Measurements from ENCODE around the gene PTPRN2.
"Not testable (repeated sequence)": the region's sequence is repeated elsewhere in the genome, so short reads cannot be mapped to it uniquely, and the experiment has no call there.

The PTPRN2 gene

GRCh38 chr7:157905651-157906461, 681.8 kb downstream of the PTPRN2 start:
- DNase-seq (ENCODE audit: low read depth in 2 of 2) = no peak

GRCh38 chr7:157904866-157905570, 682.6 kb downstream of the PTPRN2 start:
- no peak for DNase-seq (ENCODE audit: low read depth in 2 of 2)

GRCh38 chr7:157904211-157904865, 683.3 kb downstream of the PTPRN2 start:
- no peak for DNase-seq (ENCODE audit: low read depth in 2 of 2)

- DNase-seq (ENCODE audit: low read depth in 2 of 2) = no peak
Observed at GRCh38 chr7:157903710-157904109, 683.9 kb downstream of the PTPRN2 start.

GRCh38 chr7:157903296-157903695, 684.3 kb downstream of the PTPRN2 start:
- no peak for DNase-seq (ENCODE audit: low read depth in 2 of 2)

- DNase-seq (ENCODE audit: low read depth in 2 of 2) = not testable (repeated sequence)
Observed at GRCh38 chr7:157901816-157902610, 685.6 kb downstream of the PTPRN2 start.

- no peak for DNase-seq (ENCODE audit: low read depth in 2 of 2)
Observed at GRCh38 chr7:157901166-157901565, 686.5 kb downstream of the PTPRN2 start.

GRCh38 chr7:157900556-157900955, 687.1 kb downstream of the PTPRN2 start:
- no peak for DNase-seq (ENCODE audit: low read depth in 2 of 2)

- no peak for DNase-seq (ENCODE audit: low read depth in 2 of 2)
Observed at GRCh38 chr7:157900011-157900410, 687.6 kb downstream of the PTPRN2 start.

- no peak for DNase-seq (ENCODE audit: low read depth in 2 of 2)
Observed at GRCh38 chr7:157898802-157899505, 688.7 kb downstream of the PTPRN2 start.

GRCh38 chr7:157898261-157898660, 689.4 kb downstream of the PTPRN2 start:
- no peak for DNase-seq (ENCODE audit: low read depth in 2 of 2)

GRCh38 chr7:157897681-157898080, 689.9 kb downstream of the PTPRN2 start:
- no peak for DNase-seq (ENCODE audit: low read depth in 2 of 2)

- no peak for DNase-seq (ENCODE audit: low read depth in 2 of 2)
Observed at GRCh38 chr7:157896774-157897555, 690.7 kb downstream of the PTPRN2 start.

- not testable (repeated sequence) for DNase-seq (ENCODE audit: low read depth in 2 of 2)
Observed at GRCh38 chr7:157896376-157896675, 691.3 kb downstream of the PTPRN2 start.

- DNase-seq (ENCODE audit: low read depth in 2 of 2) = no peak
Observed at GRCh38 chr7:157895520-157896375, 691.9 kb downstream of the PTPRN2 start.

GRCh38 chr7:157895098-157895497, 692.5 kb downstream of the PTPRN2 start:
- not testable (repeated sequence) for DNase-seq (ENCODE audit: low read depth in 2 of 2)

- no peak for DNase-seq (ENCODE audit: low read depth in 2 of 2)
Observed at GRCh38 chr7:157893535-157894044, 694.0 kb downstream of the PTPRN2 start.

GRCh38 chr7:157892751-157893523, 694.7 kb downstream of the PTPRN2 start:
- no peak for DNase-seq (ENCODE audit: low read depth in 2 of 2)

Measured in stimulated activated CD8-positive, alpha-beta memory T cell treated with anti-CD3 and anti-CD28 coated beads, Interleukin-7, amount 100 ng/mL, for 1 hour (primary cell).